Stomach smooth muscle (tissue), 2 donors: ENCODE data around the gene SEMA3C.

Source experiments
- H3K27ac ChIP-seq: one replicate; pipeline ENCODE4 v1.7.0; 2013; ENCODE audit warnings: mild to moderate bottlenecking, low read length, inconsistent platforms
- H3K27me3 ChIP-seq, 2 donors: one replicate each; pipeline ENCODE4 v1.7.0; 2013; ENCODE audit warnings: low read length in 2 of 2; ENCODE audit not compliant: insufficient read depth in 2 of 2, control insufficient read depth in 1 of 2
- H3K36me3 ChIP-seq, 2 donors: one replicate each; pipeline ENCODE4 v1.7.0; 2013; ENCODE audit warnings: low read length in 2 of 2; ENCODE audit not compliant: control insufficient read depth in 2 of 2, insufficient read depth in 2 of 2
- H3K4me1 ChIP-seq: one replicate; pipeline ENCODE4 v1.7.0; 2013; ENCODE audit warnings: low read length; ENCODE audit not compliant: control insufficient read depth, insufficient read depth
- H3K4me3 ChIP-seq, 2 donors: one replicate each; pipeline ENCODE4 v1.7.0; 2013; ENCODE audit warnings: low read length in 2 of 2
- H3K9ac ChIP-seq, 2 donors: one replicate each; pipeline ENCODE4 v1.7.0; 2013; ENCODE audit warnings: low read length in 2 of 2, mild to moderate bottlenecking in 1 of 2
- H3K9me3 ChIP-seq, 2 donors: one replicate each; pipeline ENCODE4 v1.7.0; 2013; ENCODE audit warnings: low read length in 2 of 2; ENCODE audit not compliant: control insufficient read depth in 2 of 2
- donor health status: healthy.
- donor health status: Pancreatic carcinoma.

The SEMA3C gene

GRCh38 chr7:80794631-80795573 lies 123.9 kb downstream of the SEMA3C start:
- Histone ChIP-seq H3K27me3 (no peaks in the 10 kb centered on the region), H3K9me3 (no peaks in the 10 kb centered on the region), H3K27ac (peak overlapping the region; percentile 37), H3K4me3 (no peak overlapping the region), H3K36me3 (peaks cover 0 to 9% of the 10 kb centered on the region in 2 donors), H3K9ac (no peak overlapping the region), H3K4me1 (peaks cover 17% of the 10 kb centered on the region)

- peaks cover 17% of the 10 kb centered on the region for H3K4me1 ChIP-seq
- no peaks in the 10 kb centered on the region for H3K27me3 ChIP-seq
- H3K36me3 ChIP-seq, result peaks cover 2 to 17% of the 10 kb centered on the region in 2 donors
- no peak overlapping the region for H3K4me3 ChIP-seq
- no peaks in the 10 kb centered on the region for H3K9me3 ChIP-seq
- H3K27ac ChIP-seq, result peak overlapping the region; percentile 76
- peak overlapping the region in 1 of 2 donors; percentile 13 for H3K9ac ChIP-seq
Measured at GRCh38 chr7:80791509-80791929, 127.3 kb downstream of the SEMA3C start.

GRCh38 chr7:80790877-80791276 lies 128.0 kb downstream of the SEMA3C start:
- Histone ChIP-seq H3K27ac (peak overlapping the region; percentile 84), H3K4me1 (peaks cover 19% of the 10 kb centered on the region), H3K9me3 (no peaks in the 10 kb centered on the region), H3K27me3 (no peaks in the 10 kb centered on the region), H3K36me3 (peaks cover 2 to 19% of the 10 kb centered on the region in 2 donors), H3K4me3 (no peak overlapping the region), H3K9ac (peak overlapping the region in 1 of 2 donors; percentile 41)

- peaks cover 2 to 14% of the 10 kb centered on the region in 2 donors for H3K36me3 ChIP-seq
- H3K4me3 ChIP-seq, result no peak overlapping the region
- no peaks in the 10 kb centered on the region for H3K9me3 ChIP-seq
- no peak overlapping the region for H3K9ac ChIP-seq
- H3K27ac ChIP-seq, result no peak overlapping the region
- H3K27me3 ChIP-seq, result no peaks in the 10 kb centered on the region
- peaks cover 35% of the 10 kb centered on the region for H3K4me1 ChIP-seq
Measured at GRCh38 chr7:80787721-80788120, 131.1 kb downstream of the SEMA3C start.

GRCh38 chr7:80785961-80786536 lies 132.8 kb downstream of the SEMA3C start:
- Histone ChIP-seq H3K27ac (no peak overlapping the region), H3K9me3 (no peaks in the 10 kb centered on the region), H3K4me3 (no peak overlapping the region), H3K36me3 (peaks cover 2 to 14% of the 10 kb centered on the region in 2 donors), H3K27me3 (no peaks in the 10 kb centered on the region), H3K4me1 (peaks cover 39% of the 10 kb centered on the region), H3K9ac (no peak overlapping the region)

GRCh38 chr7:80785276-80785675 lies 133.6 kb downstream of the SEMA3C start:
- Histone ChIP-seq H3K9ac (no peak overlapping the region), H3K4me3 (no peak overlapping the region), H3K4me1 (peaks cover 36% of the 10 kb centered on the region), H3K27me3 (no peaks in the 10 kb centered on the region), H3K27ac (peak overlapping the region; percentile 37), H3K36me3 (peaks cover 2 to 14% of the 10 kb centered on the region in 2 donors), H3K9me3 (no peaks in the 10 kb centered on the region)

GRCh38 chr7:80783678-80784327 lies 135.0 kb downstream of the SEMA3C start:
- Histone ChIP-seq H3K27me3 (no peaks in the 10 kb centered on the region), H3K36me3 (peaks cover 2 to 11% of the 10 kb centered on the region in 2 donors), H3K27ac (no peak overlapping the region), H3K9me3 (no peaks in the 10 kb centered on the region), H3K9ac (no peak overlapping the region), H3K4me3 (no peak overlapping the region), H3K4me1 (peaks cover 33% of the 10 kb centered on the region)

- H3K4me1 ChIP-seq, result peaks cover 33% of the 10 kb centered on the region
Measured at GRCh38 chr7:80783186-80783677, 135.6 kb downstream of the SEMA3C start.

GRCh38 chr7:80781561-80781979 lies 137.3 kb downstream of the SEMA3C start:
- H3K9ac ChIP-seq, result no peak overlapping the region
- peaks cover 33% of the 10 kb centered on the region for H3K4me1 ChIP-seq
- no peak overlapping the region for H3K4me3 ChIP-seq
- H3K27me3 ChIP-seq, result no peaks in the 10 kb centered on the region
- H3K9me3 ChIP-seq, result no peaks in the 10 kb centered on the region
- peaks cover 0 to 2% of the 10 kb centered on the region in 2 donors for H3K36me3 ChIP-seq
- H3K27ac ChIP-seq, result peak overlapping the region; percentile 50

More at GRCh38 chr7:80783186-80783677, 135.6 kb downstream of the SEMA3C start:
- no peaks in the 10 kb centered on the region for H3K9me3 ChIP-seq
- no peaks in the 10 kb centered on the region for H3K27me3 ChIP-seq
- H3K4me3 ChIP-seq, result no peak overlapping the region
- H3K9ac ChIP-seq, result no peak overlapping the region
- H3K36me3 ChIP-seq, result peaks cover 0 to 7% of the 10 kb centered on the region in 2 donors
- no peak overlapping the region for H3K27ac ChIP-seq

GRCh38 chr7:80781146-80781545 lies 137.7 kb downstream of the SEMA3C start:
- Histone ChIP-seq H3K27ac (peak overlapping the region; percentile 50), H3K36me3 (no peaks in the 10 kb centered on the region), H3K9ac (no peak overlapping the region), H3K9me3 (no peaks in the 10 kb centered on the region), H3K4me3 (no peak overlapping the region), H3K4me1 (peaks cover 33% of the 10 kb centered on the region), H3K27me3 (no peaks in the 10 kb centered on the region)
